Mucosa of descending colon (tissue), 3 donors: ENCODE data around the gene PLK2. TPM values are rescaled to one million over a fixed set of nuclear protein-coding genes. Genes with fewer than 3 reads are reported as not detected.

Source experiments
- total RNA-seq, 3 donors: library from RNA; stranded (reverse); fragmentation: NEBNext Ultra II Directional in 2 of 3; extraction: Animal tissue kit (Norgen Biotek cat#: 25700) in 2 of 3; gene quantifications; one replicate each; pipeline versions ENCODE4 v1.2.1 to v1.2.4, GENCODE V29; 2021 to 2023
- donor health status: DM: no; HTN: no; CAD: no; lungs with moderate emphysema.
- donor health status: DM: no; HTN: no; CAD: no.
- donor health status: DM: no; HTN: yes; CAD: no.

The PLK2 gene
- total RNA-seq, 3 donors from 2014 or later = 13.0 to 24.7 (median 14.5) TPM

Other genes starting within 250 kb of the PLK2 start
- under 1 TPM; 0.17 to 0.98 (median 0.43) TPM for gene GAPT, start 31.3 kb upstream of the PLK2 start, total RNA-seq
- gene RAB3C, start 123.0 kb upstream of the PLK2 start, total RNA-seq = 1 to 10 TPM; 2.9 to 4.8 (median 3.1) TPM